AG09309 (cell line): ENCODE measurements around the gene FGF12.
"Not testable (repeated sequence)": the region's sequence is repeated elsewhere in the genome, so short reads cannot be mapped to it uniquely, and the experiment has no call there.

Experiments
- DNase-seq: peaks from one replicate; pipeline ENCODE4 v3.0.0-alpha.2; 2010; ENCODE audit warnings: low read depth
- H3K4me3 ChIP-seq: 2 replicates; pipeline ENCODE4 v1.5.1; 2011; ENCODE audit warnings: mild to moderate bottlenecking, low read depth, low read length, moderate library complexity; ENCODE audit not compliant: control insufficient read depth
- TF ChIP-seq, protein P1 (sequence below): IDR thresholded peaks from 2 replicates; pipeline ENCODE4 v1.5.1; 2011; ENCODE audit warnings: mild to moderate bottlenecking, low read depth, low read length, inconsistent platforms; ENCODE audit not compliant: insufficient read depth, control insufficient read depth; ENCODE audit errors: missing control alignments

The FGF12 gene

GRCh38 chr3:192727032-192727847, at the start of gene FGF12:
FGF12 (minus strand) TSS chr3:192727541.
- DNase-seq = no peak
- TF ChIP-seq, protein P1, sequence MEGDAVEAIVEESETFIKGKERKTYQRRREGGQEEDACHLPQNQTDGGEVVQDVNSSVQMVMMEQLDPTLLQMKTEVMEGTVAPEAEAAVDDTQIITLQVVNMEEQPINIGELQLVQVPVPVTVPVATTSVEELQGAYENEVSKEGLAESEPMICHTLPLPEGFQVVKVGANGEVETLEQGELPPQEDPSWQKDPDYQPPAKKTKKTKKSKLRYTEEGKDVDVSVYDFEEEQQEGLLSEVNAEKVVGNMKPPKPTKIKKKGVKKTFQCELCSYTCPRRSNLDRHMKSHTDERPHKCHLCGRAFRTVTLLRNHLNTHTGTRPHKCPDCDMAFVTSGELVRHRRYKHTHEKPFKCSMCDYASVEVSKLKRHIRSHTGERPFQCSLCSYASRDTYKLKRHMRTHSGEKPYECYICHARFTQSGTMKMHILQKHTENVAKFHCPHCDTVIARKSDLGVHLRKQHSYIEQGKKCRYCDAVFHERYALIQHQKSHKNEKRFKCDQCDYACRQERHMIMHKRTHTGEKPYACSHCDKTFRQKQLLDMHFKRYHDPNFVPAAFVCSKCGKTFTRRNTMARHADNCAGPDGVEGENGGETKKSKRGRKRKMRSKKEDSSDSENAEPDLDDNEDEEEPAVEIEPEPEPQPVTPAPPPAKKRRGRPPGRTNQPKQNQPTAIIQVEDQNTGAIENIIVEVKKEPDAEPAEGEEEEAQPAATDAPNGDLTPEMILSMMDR = no peak
- H3K4me3 ChIP-seq = no peak within 1 kb of the TSS

DNA sequence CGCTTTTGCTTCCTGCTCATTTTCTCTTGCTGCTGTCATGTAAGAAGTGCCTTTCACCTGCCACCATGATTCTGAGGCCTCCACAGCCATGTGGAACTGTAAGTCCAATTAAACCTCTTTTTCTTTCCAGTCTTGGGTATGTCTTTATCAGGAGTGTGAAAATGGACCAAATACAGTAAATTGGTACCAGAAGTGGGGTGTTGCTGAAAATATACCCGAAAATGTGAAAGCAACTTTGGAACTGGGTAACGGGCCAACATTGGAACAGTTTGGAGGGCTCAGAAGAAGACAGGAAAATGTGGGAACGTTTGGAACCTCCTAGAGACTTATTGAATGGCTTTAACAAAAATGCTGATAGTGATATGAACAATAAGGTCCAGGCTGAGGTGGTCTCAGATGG, 47.0 kb upstream of the FGF12 start:
- not testable (repeated sequence) for DNase-seq

GRCh38 chr3:192772240-192772894, 45.0 kb upstream of the FGF12 start:
- TF ChIP-seq, protein P1 = peak; percentile 58
- no peak overlapping the region for H3K4me3 ChIP-seq
- DNase-seq = peak; percentile 20

More for the DNA sequence above, 47.0 kb upstream of the FGF12 start:
- H3K4me3 ChIP-seq = not testable (repeated sequence)

GRCh38 chr3:192758654-192759053, 31.3 kb upstream of the FGF12 start:
- no peak overlapping the region for H3K4me3 ChIP-seq
- no peak for DNase-seq
- TF ChIP-seq, protein P1 = no peak

- H3K4me3 ChIP-seq = no peak overlapping the region
- TF ChIP-seq, protein P1 = no peak
- no peak for DNase-seq
Measured at GRCh38 chr3:192751148-192751547, 23.8 kb upstream of the FGF12 start.

DNA sequence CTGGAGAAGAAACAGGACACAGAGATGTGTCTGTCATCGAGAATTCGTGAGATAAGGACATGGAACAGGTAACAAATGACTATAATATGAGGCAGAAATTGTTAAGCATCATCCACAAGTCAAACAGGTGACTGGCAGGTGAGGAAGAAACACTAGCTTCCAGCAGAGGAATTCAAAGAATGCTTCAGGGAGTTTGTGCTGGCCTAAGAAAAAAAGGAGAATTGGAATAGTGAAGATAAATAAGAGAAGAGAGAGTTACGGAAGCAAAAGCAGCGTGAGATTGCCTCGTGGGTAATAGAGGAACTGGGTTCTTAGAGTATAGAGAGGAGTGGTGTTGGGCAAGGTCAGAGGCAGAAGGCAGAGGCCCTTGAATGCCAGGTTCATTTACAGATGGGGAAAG, 22.9 kb upstream of the FGF12 start:
- no peak for DNase-seq
- TF ChIP-seq, protein P1 = no peak
- H3K4me3 ChIP-seq = no peak overlapping the region

- TF ChIP-seq, protein P1 = no peak
- no peak overlapping the region for H3K4me3 ChIP-seq
Measured at GRCh38 chr3:192747746-192748145, 20.4 kb upstream of the FGF12 start.

More at GRCh38 chr3:192747746-192748145, 20.4 kb upstream of the FGF12 start:
- DNase-seq = no peak
